Small intestine (tissue), 7 donors: ENCODE results near the gene ST13. TPM values are rescaled to one million over a fixed set of nuclear protein-coding genes. Genes with fewer than 3 reads are reported as not detected.
"Not testable (repeated sequence)": the region's sequence is repeated elsewhere in the genome, so short reads cannot be mapped to it uniquely, and the experiment has no call there.

Experiments
- DNase-seq, 2 donors: peaks; one replicate each; pipeline versions ENCODE4 v3.0.0 to v3.0.0-alpha.2; 2013
- FAIRE-seq: peaks from 2 replicates; lab custom pipeline; 2012; peaks lifted over from hg19 to GRCh38; lab: Jason Lieb, UNC
- H3K27ac ChIP-seq, 3 donors: one replicate each; pipeline ENCODE4 v1.5.1; 2013; ENCODE audit warnings: low read length in 2 of 3, mild to moderate bottlenecking in 2 of 3, control low read depth in 1 of 3, inconsistent platforms in 1 of 3, low read depth in 1 of 3, moderate library complexity in 1 of 3
- H3K27me3 ChIP-seq, 3 donors: one replicate each; pipeline ENCODE4 v1.6.1; 2013; ENCODE audit warnings: low read length in 3 of 3, inconsistent platforms in 1 of 3; ENCODE audit not compliant: control insufficient read depth in 3 of 3, insufficient read depth in 3 of 3
- H3K36me3 ChIP-seq, 3 donors: one replicate each; pipeline ENCODE4 v1.6.1; 2013; ENCODE audit warnings: low read length in 3 of 3, inconsistent platforms in 1 of 3, low read depth in 1 of 3, mild to moderate bottlenecking in 1 of 3, moderate library complexity in 1 of 3; ENCODE audit not compliant: control insufficient read depth in 3 of 3, insufficient read depth in 2 of 3
- H3K4me1 ChIP-seq, 3 donors: one replicate each; pipeline ENCODE4 v1.6.1; 2013; ENCODE audit warnings: low read length in 2 of 3, inconsistent platforms in 1 of 3, low read depth in 1 of 3, mild to moderate bottlenecking in 1 of 3, moderate library complexity in 1 of 3; ENCODE audit not compliant: control insufficient read depth in 3 of 3, insufficient read depth in 2 of 3
- H3K4me3 ChIP-seq, 3 donors: one replicate each; pipeline ENCODE4 v1.5.1; 2013; ENCODE audit warnings: low read length in 3 of 3, control low read depth in 1 of 3, inconsistent platforms in 1 of 3, low read depth in 1 of 3, mild to moderate bottlenecking in 1 of 3, moderate library complexity in 1 of 3
- H3K9me3 ChIP-seq, 2 donors: one replicate each; pipeline ENCODE4 v1.6.1; 2013; ENCODE audit warnings: low read depth in 1 of 2, low read length in 1 of 2; ENCODE audit not compliant: control insufficient read depth in 2 of 2, insufficient read depth in 1 of 2
- WGBS, 3 donors: extraction: QIAGEN DNeasy Blood & Tissue Kit; methylation state at CpG; one replicate each; pipeline ENCODE4 v1.1.7; 2013; 5-methylcytosine and 5-hydroxymethylcytosine counted together
- polyA plus RNA-seq, 4 donors: library from polyadenylated mRNA; stranded (reverse) in 3 of 4; unstranded in 1 of 4; fragments of 200-250 nt in 3 of 4; fragments of 120-200 nt in 1 of 4; gene quantifications; one replicate each; pipeline versions ENCODE4 v1.2.1 to v1.2.3, GENCODE V29; 2013
- donor health status: healthy with polysubstance abuse.
- donor health status: control.
- donor health status: control.
- donor health status: Bipolar disorder and iron deficiency.
- donor health status: healthy.

Gene ST13
- polyA plus RNA-seq, 4 donors = 69.6 to 585 (median 127) TPM

DNA sequence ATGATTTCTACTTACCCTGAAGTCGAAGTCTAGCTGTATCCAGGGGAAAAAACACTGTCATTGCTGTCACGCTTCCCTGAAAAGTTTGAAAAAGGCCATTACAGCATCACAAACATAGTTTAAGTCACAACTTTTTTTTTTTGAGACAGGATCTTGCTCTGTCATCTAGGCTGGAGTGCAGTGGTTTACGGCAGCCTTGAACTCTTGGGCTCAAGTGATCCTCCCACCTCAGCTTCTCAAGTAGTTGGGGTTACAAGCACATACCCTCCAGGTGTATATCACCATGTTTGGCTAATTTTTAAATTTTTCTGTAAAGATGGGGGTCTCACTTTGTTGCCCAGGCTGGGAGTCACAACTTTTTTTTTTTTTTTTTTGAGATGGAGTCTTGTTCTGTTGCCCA lies 57.4 kb downstream of the ST13 start:
- no peak for FAIRE-seq
- Histone ChIP-seq H3K9me3 (no peaks in the 10 kb centered on the region), H3K4me3 (no peak overlapping the region), H3K4me1 (no peaks in the 10 kb centered on the region), H3K36me3 (peaks cover 0 to 5% (median 0%) of the 10 kb centered on the region in 3 donors), H3K27me3 (no peaks in the 10 kb centered on the region), H3K27ac (no peak overlapping the region)
- WGBS, 3 donors = 90 to 99% (median 95%) methylated on average over 3 of the region's 3 CpGs
- no peak for DNase-seq

DNA sequence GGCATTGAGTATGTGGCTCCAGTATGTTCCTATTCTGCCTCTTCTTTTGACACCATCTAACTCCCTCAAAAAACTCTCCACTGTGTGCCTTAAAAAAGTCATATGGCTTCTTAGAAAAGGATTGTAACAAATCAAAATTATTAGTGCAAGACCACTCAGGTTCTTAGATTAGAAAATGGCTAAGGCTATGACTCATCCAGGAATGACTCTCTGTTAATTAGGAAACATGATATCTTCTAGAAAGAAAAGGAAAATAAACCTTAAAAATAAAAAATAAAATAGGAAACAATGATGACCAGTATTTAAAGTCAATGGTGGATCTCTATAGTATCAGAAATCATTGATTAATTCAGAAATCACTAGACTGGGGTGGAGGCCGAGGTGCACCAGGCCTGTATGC lies 59.0 kb downstream of the ST13 start:
- WGBS, 3 donors = 95 to 100% (median 96%) methylated on average over 1 of the region's 1 CpG
- Histone ChIP-seq H3K27me3 (no peaks in the 10 kb centered on the region), H3K4me3 (no peak overlapping the region), H3K4me1 (no peaks in the 10 kb centered on the region), H3K27ac (no peak overlapping the region), H3K9me3 (no peaks in the 10 kb centered on the region), H3K36me3 (peaks cover 0 to 4% (median 0%) of the 10 kb centered on the region in 3 donors)
- DNase-seq (no peak), FAIRE-seq (no peak)

DNA sequence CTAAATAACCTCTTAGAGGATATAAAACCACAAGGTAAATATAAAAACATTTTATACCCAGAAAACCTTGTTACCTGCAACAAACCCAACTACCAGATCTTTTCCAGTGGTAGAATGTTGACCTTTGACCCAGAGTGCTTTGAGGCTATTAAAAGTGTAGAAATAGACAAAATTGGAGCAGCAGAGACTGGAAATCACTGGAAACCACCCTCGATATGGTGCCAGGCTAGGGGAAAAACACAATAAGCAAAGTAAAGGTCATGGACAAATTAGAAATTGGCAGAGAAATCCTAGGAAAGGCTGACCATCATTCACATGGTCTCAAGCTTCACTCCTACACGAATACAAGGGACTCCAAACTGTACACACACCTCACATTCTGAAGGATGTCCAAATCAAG lies 64.0 kb downstream of the ST13 start:
- WGBS, 3 donors = 67 to 82% (median 78%) methylated on average over 2 of the region's 2 CpGs
- Histone ChIP-seq H3K9me3 (no peaks in the 10 kb centered on the region), H3K36me3 (peaks cover 0 to 10% (median 0%) of the 10 kb centered on the region in 3 donors), H3K27ac (no peak overlapping the region), H3K27me3 (no peaks in the 10 kb centered on the region), H3K4me1 (no peaks in the 10 kb centered on the region), H3K4me3 (no peak overlapping the region)
- DNase-seq = no peak
- FAIRE-seq = no peak

DNA sequence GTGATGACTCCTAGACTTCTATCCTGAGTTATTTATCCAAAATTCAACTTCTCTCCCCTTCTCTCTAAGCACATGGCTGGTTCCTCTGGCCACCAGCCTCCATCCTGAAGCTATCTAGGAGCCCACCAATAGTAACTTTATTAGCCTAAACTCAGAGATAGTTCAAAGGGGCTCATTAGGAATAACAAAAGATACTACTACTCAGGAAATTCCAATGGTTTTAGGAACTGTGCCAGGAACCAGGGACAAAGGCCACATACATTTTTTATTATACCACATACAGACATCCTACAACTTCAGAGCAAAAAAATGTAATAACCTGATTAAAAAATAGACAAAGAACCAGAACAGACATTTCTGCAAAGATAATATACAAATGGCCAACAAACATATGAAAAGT lies 65.2 kb downstream of the ST13 start:
- no peak overlapping the region for H3K4me3 ChIP-seq
- H3K36me3 ChIP-seq = peaks cover 0 to 10% (median 6%) of the 10 kb centered on the region in 3 donors
- DNase-seq (no peak), FAIRE-seq (no peak)
- no peaks in the 10 kb centered on the region for H3K27me3 ChIP-seq
- no peaks in the 10 kb centered on the region for H3K9me3 ChIP-seq
- H3K27ac ChIP-seq = no peak overlapping the region
- H3K4me1 ChIP-seq = no peaks in the 10 kb centered on the region

DNA sequence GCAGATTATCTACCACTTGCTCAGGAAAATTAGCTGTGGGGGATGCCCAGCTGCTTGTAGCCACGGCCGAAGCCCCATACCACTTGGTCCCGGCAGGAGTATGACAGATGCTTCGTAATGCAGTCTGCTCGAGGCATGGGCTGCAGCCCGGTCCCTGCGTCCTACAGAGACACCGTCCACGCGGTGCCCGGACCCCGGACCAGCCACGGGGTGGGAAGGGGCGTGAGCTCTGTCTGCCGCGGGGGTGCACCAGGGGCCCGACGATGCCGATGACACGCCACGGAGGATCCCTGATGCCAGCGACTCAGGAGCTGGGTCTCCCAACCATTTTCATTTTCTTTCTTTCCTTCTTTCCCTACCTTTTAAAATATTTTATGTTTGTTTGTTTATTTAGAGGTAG lies 67.3 kb downstream of the ST13 start:
- Histone ChIP-seq H3K27ac (no peak overlapping the region), H3K4me1 (no peaks in the 10 kb centered on the region), H3K4me3 (no peak overlapping the region), H3K9me3 (no peaks in the 10 kb centered on the region), H3K27me3 (no peaks in the 10 kb centered on the region), H3K36me3 (peaks cover 0 to 10% (median 6%) of the 10 kb centered on the region in 3 donors)
- DNase-seq (no peak), FAIRE-seq (no peak)
- 95 to 98% (median 96%) methylated on average over 22 of the region's 22 CpGs for WGBS, 3 donors

DNA sequence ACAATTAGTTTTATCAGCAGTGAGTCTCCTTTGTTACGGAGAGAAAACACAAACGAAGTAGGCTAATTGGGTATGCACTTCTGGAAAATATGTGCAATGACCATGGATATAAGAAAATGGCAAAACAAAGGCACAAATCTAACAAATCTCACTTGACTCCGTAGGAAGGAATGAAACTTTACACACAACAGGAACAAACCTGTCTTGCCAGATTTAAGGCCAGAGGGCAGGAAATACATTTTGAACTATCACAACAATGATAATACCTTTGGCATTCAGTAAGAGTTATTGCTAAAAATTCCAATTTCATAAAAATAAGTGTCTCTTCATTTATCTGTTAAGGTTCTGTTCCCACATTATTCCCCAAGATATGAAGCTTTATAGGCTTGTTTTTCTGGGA lies 73.9 kb downstream of the ST13 start:
- H3K36me3 ChIP-seq = peaks cover 2 to 13% (median 10%) of the 10 kb centered on the region in 3 donors
- no peaks in the 10 kb centered on the region for H3K27me3 ChIP-seq
- 74 to 85% (median 84%) methylated on average over 3 of the region's 3 CpGs for WGBS, 3 donors
- no peak overlapping the region for H3K4me3 ChIP-seq
- FAIRE-seq = no peak
- H3K27ac ChIP-seq = no peak overlapping the region
- no peaks in the 10 kb centered on the region for H3K4me1 ChIP-seq
- no peaks in the 10 kb centered on the region for H3K9me3 ChIP-seq
- no peak for DNase-seq

DNA sequence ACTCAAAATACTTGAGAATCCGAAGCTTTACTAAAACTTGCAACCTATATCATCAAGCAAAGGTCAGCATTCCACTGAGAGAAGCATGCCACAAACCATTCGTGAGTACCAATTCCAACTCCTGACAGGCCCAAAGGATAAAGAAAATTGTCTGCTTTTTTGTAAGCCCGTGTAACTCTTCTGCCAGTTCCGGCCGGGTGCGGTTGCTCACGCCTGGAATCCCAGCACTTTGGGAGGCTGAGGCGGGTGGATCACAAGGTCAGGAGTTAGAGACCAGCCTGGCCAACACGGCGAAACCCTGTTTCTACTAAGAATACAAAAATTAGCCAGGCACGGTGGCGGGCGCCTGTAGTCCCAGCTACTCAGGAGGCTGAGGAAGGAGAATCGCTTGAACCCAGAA lies 74.7 kb downstream of the ST13 start:
- DNase-seq, H3K27ac ChIP-seq, H3K4me3 ChIP-seq, H3K9me3 ChIP-seq, FAIRE-seq, H3K4me1 ChIP-seq, H3K27me3 ChIP-seq: not testable (repeated sequence)
- 95 to 98% (median 96%) methylated on average over 14 of the region's 14 CpGs for WGBS, 3 donors
- peaks cover 6 to 17% (median 7%) of the 10 kb centered on the region in 3 donors for H3K36me3 ChIP-seq

Other genes starting within 250 kb of the ST13 start
- 10 to 100 TPM; 11.9 to 20.0 (median 14.1) TPM for gene MRTFA, start 219.9 kb downstream of the ST13 start, polyA plus RNA-seq
- under 1 TPM in 2 of 4 donors, not detected in 2; 0.04 to 0.39 TPM for gene MCHR1, start 177.2 kb downstream of the ST13 start, polyA plus RNA-seq
- 10 to 100 TPM in 2 of 4 donors, 1 to 10 TPM in 2; 8.1 to 18.5 (median 11.0) TPM for gene SLC25A17, start 37.3 kb downstream of the ST13 start, polyA plus RNA-seq
- gene XPNPEP3, start 509 bp upstream of the ST13 start, polyA plus RNA-seq = 10 to 100 TPM in 1 of 4 donors, 1 to 10 TPM in 2, under 1 TPM in 1; 0.89 to 11.9 (median 2.6) TPM
- 1 to 10 TPM in 1 of 4 donors, under 1 TPM in 3; 0.25 to 1.6 (median 0.72) TPM for gene DNAJB7, start 5.5 kb upstream of the ST13 start, polyA plus RNA-seq
- gene RBX1, start 94.7 kb upstream of the ST13 start, polyA plus RNA-seq = 10 to 100 TPM; 38.7 to 87.4 (median 67.9) TPM
- gene EP300, start 236.0 kb upstream of the ST13 start, polyA plus RNA-seq = 10 to 100 TPM in 2 of 4 donors, 1 to 10 TPM in 2; 6.9 to 54.7 (median 12.3) TPM